ENCODE measurements around the gene SERPINE1. TPM values are rescaled to one million over a fixed set of nuclear protein-coding genes. Genes with fewer than 3 reads are reported as not detected.

Gene SERPINE1
- total RNA-seq, 1 donor from 2014 or later: 15.4 TPM

GRCh38 chr7:101169838-101170551 is 43.1 kb downstream of the SERPINE1 start:
- DNase-seq (peak; percentile 82), ATAC-seq (peak; percentile 63 to 77)
- TF ChIP-seq CTCF (IDR thresholded peaks at IDR 0.05): peak; percentile 89
- Histone ChIP-seq H3K27me3 (ENCODE audit: low read depth) (peaks cover 98% of the 10 kb centered on the region), H3K9me3 (no peaks in the 10 kb centered on the region), H3K36me3 (no peaks in the 10 kb centered on the region), H3K4me3 (no peak overlapping the region), H3K4me1 (peaks cover 44% of the 10 kb centered on the region), H3K27ac (no peak overlapping the region)
- intact Hi-C loops (cut with DNase I): no loop called here

- no peak for TF ChIP-seq CTCF (IDR thresholded peaks at IDR 0.05)
- Histone ChIP-seq H3K36me3 (no peaks in the 10 kb centered on the region), H3K27me3 (ENCODE audit: low read depth) (peaks cover 98% of the 10 kb centered on the region), H3K27ac (no peak overlapping the region), H3K4me3 (no peak overlapping the region), H3K4me1 (peaks cover 35% of the 10 kb centered on the region), H3K9me3 (no peaks in the 10 kb centered on the region)
- no peak for DNase-seq
- no peak for ATAC-seq
- intact Hi-C loops (cut with DNase I): no loop called here
Observed at GRCh38 chr7:101170617-101171441, 43.9 kb downstream of the SERPINE1 start.

- H3K9me3 ChIP-seq: no peaks in the 10 kb centered on the region
- no peaks in the 10 kb centered on the region for H3K36me3 ChIP-seq
- DNase-seq: no peak
- no peak for TF ChIP-seq CTCF (IDR thresholded peaks at IDR 0.05)
- H3K4me3 ChIP-seq: no peak overlapping the region
- H3K4me1 ChIP-seq: peaks cover 32% of the 10 kb centered on the region
- ATAC-seq: no peak
- intact Hi-C loops (cut with DNase I): no loop called here
- H3K27me3 ChIP-seq (ENCODE audit: low read depth): peaks cover 98% of the 10 kb centered on the region
- H3K27ac ChIP-seq: no peak overlapping the region
Observed at GRCh38 chr7:101171442-101171837, 44.5 kb downstream of the SERPINE1 start.

- Histone ChIP-seq H3K4me1 (peaks cover 32% of the 10 kb centered on the region), H3K4me3 (no peak overlapping the region), H3K27me3 (ENCODE audit: low read depth) (peaks cover 100% of the 10 kb centered on the region), H3K27ac (no peak overlapping the region), H3K9me3 (no peaks in the 10 kb centered on the region), H3K36me3 (no peaks in the 10 kb centered on the region)
- ATAC-seq (no peak), DNase-seq (no peak)
- no peak for TF ChIP-seq CTCF (IDR thresholded peaks at IDR 0.05)
- intact Hi-C loops (cut with DNase I): no loop called here
Observed at GRCh38 chr7:101172005-101172853, 45.3 kb downstream of the SERPINE1 start.
